IPS-15b (cell line): ENCODE measurements around the gene CCDC24.

Experiments
- H3K27me3 ChIP-seq: one replicate; pipeline ENCODE4 v1.6.1; 2013; ENCODE audit warnings: low read length; ENCODE audit not compliant: control insufficient read depth, insufficient read depth
- H3K36me3 ChIP-seq: one replicate; pipeline ENCODE4 v1.6.1; 2013; ENCODE audit warnings: low read length; ENCODE audit not compliant: control insufficient read depth, insufficient read depth
- H3K4me1 ChIP-seq: one replicate; pipeline ENCODE4 v1.6.1; 2013; ENCODE audit warnings: mild to moderate bottlenecking, low read length; ENCODE audit not compliant: control insufficient read depth, insufficient read depth
- H3K4me3 ChIP-seq: one replicate; pipeline ENCODE4 v1.5.1; 2013; ENCODE audit warnings: low read depth, low read length
- H3K9ac ChIP-seq: one replicate; pipeline ENCODE4 v1.6.1; 2013; ENCODE audit warnings: low read depth, mild to moderate bottlenecking, low read length
- H3K9me3 ChIP-seq: one replicate; pipeline ENCODE4 v1.6.1; 2013; ENCODE audit warnings: mild to moderate bottlenecking, low read length; ENCODE audit not compliant: control insufficient read depth, insufficient read depth

The CCDC24 gene

GRCh38 chr1:44033756-44034155 lies 42.4 kb downstream of the CCDC24 start:
- Histone ChIP-seq H3K36me3 (no peaks in the 10 kb centered on the region), H3K4me1 (peaks cover 13% of the 10 kb centered on the region), H3K27me3 (no peaks in the 10 kb centered on the region), H3K9me3 (no peaks in the 10 kb centered on the region), H3K4me3 (no peak overlapping the region), H3K9ac (no peak overlapping the region)

GRCh38 chr1:44034423-44034822 lies 43.0 kb downstream of the CCDC24 start:
- Histone ChIP-seq H3K9me3 (no peaks in the 10 kb centered on the region), H3K4me3 (no peak overlapping the region), H3K36me3 (no peaks in the 10 kb centered on the region), H3K27me3 (no peaks in the 10 kb centered on the region), H3K9ac (no peak overlapping the region), H3K4me1 (peaks cover 8% of the 10 kb centered on the region)

DNA sequence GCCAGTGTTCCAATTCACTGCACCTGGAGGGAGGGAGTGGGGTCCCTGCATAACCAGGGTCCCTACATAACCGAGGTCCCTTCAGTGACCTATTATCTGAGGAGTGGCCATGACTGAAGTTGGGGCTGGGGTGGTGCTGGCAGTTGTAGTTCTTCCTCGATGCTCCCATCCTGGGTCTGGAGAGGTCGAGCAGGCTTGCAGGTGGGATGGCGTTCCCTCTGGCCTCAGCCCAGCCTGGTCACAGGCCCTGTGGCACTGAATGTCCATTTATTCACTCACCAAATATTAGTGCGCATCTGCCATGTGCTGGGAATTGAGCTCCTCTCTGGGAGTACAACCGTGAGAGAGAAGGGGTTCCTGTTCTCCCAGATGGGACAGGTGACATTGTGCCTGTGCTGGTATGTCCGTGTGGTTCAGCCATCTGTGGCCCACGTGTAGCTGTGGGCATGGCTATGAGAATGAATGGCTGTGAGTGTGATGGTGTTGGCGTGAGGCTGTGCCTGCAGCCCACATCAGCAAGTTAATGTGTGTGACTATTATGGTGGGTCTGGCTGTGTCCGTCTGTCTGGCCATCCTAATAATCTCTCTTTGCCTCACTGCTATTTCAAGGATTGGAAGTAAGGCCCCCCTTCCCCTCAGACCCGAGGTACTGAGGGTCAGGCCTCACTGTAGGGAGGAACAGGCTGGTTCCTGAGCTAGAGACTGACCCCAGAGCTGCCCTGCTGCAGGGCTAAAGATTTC lies 43.7 kb downstream of the CCDC24 start:
- no peaks in the 10 kb centered on the region for H3K9me3 ChIP-seq
- H3K9ac ChIP-seq, result no peak overlapping the region
- H3K4me1 ChIP-seq, result peaks cover 7% of the 10 kb centered on the region
- no peaks in the 10 kb centered on the region for H3K36me3 ChIP-seq
- no peak overlapping the region for H3K4me3 ChIP-seq
- no peaks in the 10 kb centered on the region for H3K27me3 ChIP-seq

DNA sequence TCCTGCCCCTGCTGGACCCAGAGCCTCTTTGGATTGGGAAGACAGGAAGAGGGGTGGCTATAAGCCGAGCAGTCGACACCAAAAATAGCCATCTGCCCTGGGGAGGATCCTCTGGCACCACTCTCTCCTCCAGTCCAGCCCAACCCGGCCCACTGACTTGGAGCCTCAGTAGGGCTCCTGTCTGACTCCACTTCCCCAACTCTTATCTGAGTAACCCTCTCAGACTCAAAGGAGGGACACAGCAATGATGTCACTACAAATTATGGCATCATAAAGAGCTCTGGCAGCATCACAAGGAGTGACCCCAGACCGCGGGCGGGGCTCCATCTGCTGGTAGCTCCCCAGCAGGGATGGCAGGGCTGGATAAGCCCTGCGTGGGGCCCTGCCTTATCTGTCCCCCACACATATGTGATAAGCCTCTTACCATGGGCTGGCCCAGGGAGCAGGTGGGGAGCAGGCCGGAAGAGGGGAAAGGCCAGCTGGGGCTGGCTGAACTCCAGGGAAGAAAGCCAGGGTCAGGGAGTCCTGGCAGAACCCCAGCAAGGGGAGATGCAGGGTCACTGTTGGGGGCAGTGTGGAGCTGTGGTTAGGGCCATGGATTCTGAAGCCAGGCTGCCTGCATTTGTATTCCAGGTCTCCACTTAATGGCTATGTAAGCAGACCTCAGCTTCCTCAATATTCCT lies 44.5 kb downstream of the CCDC24 start:
- Histone ChIP-seq H3K27me3 (no peaks in the 10 kb centered on the region), H3K9me3 (no peaks in the 10 kb centered on the region), H3K4me3 (no peak overlapping the region), H3K36me3 (no peaks in the 10 kb centered on the region), H3K4me1 (peaks cover 7% of the 10 kb centered on the region), H3K9ac (no peak overlapping the region)

- H3K4me3 ChIP-seq, result no peak overlapping the region
- no peaks in the 10 kb centered on the region for H3K27me3 ChIP-seq
- H3K9ac ChIP-seq, result no peak overlapping the region
- no peaks in the 10 kb centered on the region for H3K36me3 ChIP-seq
- peaks cover 7% of the 10 kb centered on the region for H3K4me1 ChIP-seq
- no peaks in the 10 kb centered on the region for H3K9me3 ChIP-seq
Measured at GRCh38 chr1:44036409-44037139, 45.2 kb downstream of the CCDC24 start.

- Histone ChIP-seq H3K4me1 (peaks cover 3% of the 10 kb centered on the region), H3K27me3 (no peaks in the 10 kb centered on the region), H3K9ac (no peak overlapping the region), H3K4me3 (no peak overlapping the region), H3K9me3 (no peaks in the 10 kb centered on the region), H3K36me3 (no peaks in the 10 kb centered on the region)
Measured at GRCh38 chr1:44037154-44037553, 45.8 kb downstream of the CCDC24 start.

DNA sequence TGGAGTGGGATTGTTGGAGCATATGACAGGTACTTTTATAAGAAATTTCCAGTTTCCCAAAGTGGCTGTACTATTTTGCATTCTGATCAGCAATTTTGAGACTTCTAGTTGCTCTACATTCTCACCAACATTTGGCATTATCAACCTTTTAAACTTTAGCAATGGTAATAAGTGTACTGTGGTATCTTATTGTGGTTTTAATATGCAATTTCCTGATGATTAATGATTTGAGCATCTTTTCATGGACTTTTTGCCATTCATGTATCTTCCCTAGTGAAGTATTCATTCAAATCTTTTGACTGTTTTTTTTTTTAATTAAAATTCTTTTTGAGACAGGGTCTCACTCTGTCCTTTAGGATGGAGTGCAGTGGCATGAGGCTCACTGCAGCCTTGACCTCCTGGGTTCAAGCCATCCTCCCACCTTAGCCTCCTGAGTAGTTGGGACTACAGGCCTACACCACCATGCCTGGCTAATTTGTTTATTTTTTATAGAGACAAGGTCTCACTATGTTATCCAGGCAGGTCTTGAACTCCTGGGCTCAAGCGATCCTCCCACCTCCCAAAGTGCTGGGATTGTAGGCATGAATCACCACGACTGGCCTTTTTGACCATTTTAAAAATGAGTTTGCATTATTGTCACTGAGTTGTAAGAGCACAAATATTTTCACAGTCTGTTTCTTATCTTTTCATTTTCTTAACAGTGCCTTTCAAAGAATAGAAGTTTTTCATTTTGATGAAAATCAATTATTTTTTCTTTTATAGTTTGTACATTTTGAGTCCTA lies 47.7 kb downstream of the CCDC24 start:
- no peaks in the 10 kb centered on the region for H3K36me3 ChIP-seq
- H3K27me3 ChIP-seq, result no peaks in the 10 kb centered on the region
- H3K4me3 ChIP-seq, result no peak overlapping the region
- no peaks in the 10 kb centered on the region for H3K9me3 ChIP-seq
- no peaks in the 10 kb centered on the region for H3K4me1 ChIP-seq
- H3K9ac ChIP-seq, result no peak overlapping the region

DNA sequence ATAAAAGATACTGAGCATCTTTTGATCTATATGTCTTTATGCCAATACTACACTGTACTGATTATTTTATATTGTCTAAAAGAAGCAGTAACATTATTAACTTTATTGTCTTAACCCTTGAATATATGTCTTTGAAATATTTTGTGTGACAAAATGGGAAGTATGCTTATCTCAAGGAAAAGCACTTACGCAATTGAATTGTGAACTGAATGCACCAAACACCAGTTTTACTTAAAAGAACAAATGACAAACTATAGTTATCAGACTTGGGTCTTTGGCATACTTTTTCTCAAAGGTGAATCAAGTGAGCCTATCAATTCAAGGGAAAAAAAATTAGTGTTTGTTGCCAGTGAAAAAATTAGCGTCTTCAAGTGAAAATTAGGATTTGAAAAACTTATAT lies 49.0 kb downstream of the CCDC24 start:
- Histone ChIP-seq H3K9me3 (no peaks in the 10 kb centered on the region), H3K36me3 (no peaks in the 10 kb centered on the region), H3K27me3 (no peaks in the 10 kb centered on the region), H3K4me3 (no peak overlapping the region), H3K4me1 (no peaks in the 10 kb centered on the region), H3K9ac (no peak overlapping the region)

GRCh38 chr1:44040846-44041245 lies 49.4 kb downstream of the CCDC24 start:
- no peak overlapping the region for H3K4me3 ChIP-seq

GRCh38 chr1:44043176-44044070 lies 52.0 kb downstream of the CCDC24 start:
- Histone ChIP-seq H3K4me3 (no peak overlapping the region), H3K9me3 (no peaks in the 10 kb centered on the region), H3K27me3 (no peaks in the 10 kb centered on the region), H3K9ac (no peak overlapping the region), H3K36me3 (no peaks in the 10 kb centered on the region), H3K4me1 (no peaks in the 10 kb centered on the region)

More at GRCh38 chr1:44040846-44041245, 49.4 kb downstream of the CCDC24 start:
- Histone ChIP-seq H3K9me3 (no peaks in the 10 kb centered on the region), H3K27me3 (no peaks in the 10 kb centered on the region), H3K36me3 (no peaks in the 10 kb centered on the region), H3K4me1 (no peaks in the 10 kb centered on the region), H3K9ac (no peak overlapping the region)
